GM19395 (cell line): ENCODE data around the gene DHRS7C.
"Not testable (repeated sequence)": the region's sequence is repeated elsewhere in the genome, so short reads cannot be mapped to it uniquely, and the experiment has no call there.

ENCODE experiments used
- ATAC-seq: cut with Tn5 transposase; IDR thresholded peaks from one replicate; pipeline ENCODE4 v1.9.1; 2021; ENCODE audit warnings: mild to moderate bottlenecking, moderate library complexity; ENCODE audit not compliant: unreplicated experiment

Gene DHRS7C

GRCh38 chr17:9810100-9810949, 18.9 kb upstream of the DHRS7C start:
- no peak for ATAC-seq

GRCh38 chr17:9809409-9809808, 18.0 kb upstream of the DHRS7C start:
- no peak for ATAC-seq

- ATAC-seq: no peak
Observed at GRCh38 chr17:9806699-9807098, 15.3 kb upstream of the DHRS7C start.

- no peak for ATAC-seq
Observed at GRCh38 chr17:9805769-9806168, 14.4 kb upstream of the DHRS7C start.

GRCh38 chr17:9802697-9803096, 11.3 kb upstream of the DHRS7C start:
- ATAC-seq: no peak

GRCh38 chr17:9802294-9802693, 10.9 kb upstream of the DHRS7C start:
- no peak for ATAC-seq

- ATAC-seq: no peak
Observed at GRCh38 chr17:9801505-9801904, 10.1 kb upstream of the DHRS7C start.

GRCh38 chr17:9798724-9799123, 7.3 kb upstream of the DHRS7C start:
- no peak for ATAC-seq

- ATAC-seq: no peak
Observed at GRCh38 chr17:9798008-9798407, 6.6 kb upstream of the DHRS7C start.

- no peak for ATAC-seq
Observed at GRCh38 chr17:9792181-9792840, 919 bp upstream of the DHRS7C start.

GRCh38 chr17:9790316-9790715, 1.1 kb downstream of the DHRS7C start:
- ATAC-seq: no peak

- no peak for ATAC-seq
Observed at GRCh38 chr17:9788601-9789000, 2.8 kb downstream of the DHRS7C start.

- ATAC-seq: no peak
Observed at GRCh38 chr17:9784544-9784943, 6.8 kb downstream of the DHRS7C start.

- ATAC-seq: not testable (repeated sequence)
Observed at GRCh38 chr17:9783465-9783864, 7.9 kb downstream of the DHRS7C start.

GRCh38 chr17:9783050-9783449, 8.3 kb downstream of the DHRS7C start:
- ATAC-seq: no peak

GRCh38 chr17:9780552-9780951, 10.8 kb downstream of the DHRS7C start:
- ATAC-seq: no peak

GRCh38 chr17:9776911-9777310, 14.5 kb downstream of the DHRS7C start:
- ATAC-seq: no peak

- no peak for ATAC-seq
Observed at GRCh38 chr17:9772658-9773057, 18.7 kb downstream of the DHRS7C start.

- ATAC-seq: no peak
Observed at GRCh38 chr17:9771465-9771864, 19.9 kb downstream of the DHRS7C start.

GRCh38 chr17:9769036-9769695, 22.2 kb downstream of the DHRS7C start:
- ATAC-seq: no peak

- no peak for ATAC-seq
Observed at GRCh38 chr17:9768381-9768934, 22.9 kb downstream of the DHRS7C start.
